ENCODE results near the gene NTN4.

Gene NTN4

DNA sequence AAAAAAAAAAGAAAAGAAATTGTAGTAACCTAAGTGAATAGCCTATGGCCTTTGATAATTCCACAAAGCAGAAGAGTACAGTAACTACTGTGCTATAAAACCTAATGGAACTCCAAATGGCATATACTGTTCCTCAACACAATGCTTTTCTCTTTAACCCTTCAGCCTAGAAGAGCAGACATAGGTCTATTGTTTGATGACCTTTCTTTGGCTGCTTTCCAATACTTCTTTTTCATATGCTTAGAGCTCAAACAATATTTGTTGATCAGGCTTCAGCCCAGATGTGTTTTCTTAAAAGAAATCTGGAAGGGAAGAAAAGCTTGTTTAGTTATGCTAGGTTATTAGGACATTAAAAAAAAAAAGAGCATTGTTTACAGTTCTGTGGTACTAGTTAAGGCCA lies 116.4 kb downstream of the NTN4 start:
- no peak for DNase-seq (ENCODE audit: low read depth, low spot score)
- TF ChIP-seq, protein P1, sequence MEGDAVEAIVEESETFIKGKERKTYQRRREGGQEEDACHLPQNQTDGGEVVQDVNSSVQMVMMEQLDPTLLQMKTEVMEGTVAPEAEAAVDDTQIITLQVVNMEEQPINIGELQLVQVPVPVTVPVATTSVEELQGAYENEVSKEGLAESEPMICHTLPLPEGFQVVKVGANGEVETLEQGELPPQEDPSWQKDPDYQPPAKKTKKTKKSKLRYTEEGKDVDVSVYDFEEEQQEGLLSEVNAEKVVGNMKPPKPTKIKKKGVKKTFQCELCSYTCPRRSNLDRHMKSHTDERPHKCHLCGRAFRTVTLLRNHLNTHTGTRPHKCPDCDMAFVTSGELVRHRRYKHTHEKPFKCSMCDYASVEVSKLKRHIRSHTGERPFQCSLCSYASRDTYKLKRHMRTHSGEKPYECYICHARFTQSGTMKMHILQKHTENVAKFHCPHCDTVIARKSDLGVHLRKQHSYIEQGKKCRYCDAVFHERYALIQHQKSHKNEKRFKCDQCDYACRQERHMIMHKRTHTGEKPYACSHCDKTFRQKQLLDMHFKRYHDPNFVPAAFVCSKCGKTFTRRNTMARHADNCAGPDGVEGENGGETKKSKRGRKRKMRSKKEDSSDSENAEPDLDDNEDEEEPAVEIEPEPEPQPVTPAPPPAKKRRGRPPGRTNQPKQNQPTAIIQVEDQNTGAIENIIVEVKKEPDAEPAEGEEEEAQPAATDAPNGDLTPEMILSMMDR (IDR thresholded peaks at IDR 0.05; ENCODE audit: insufficient read depth, low read length, missing control alignments) = no peak
- no peak overlapping the region for H3K4me3 ChIP-seq (ENCODE audit: low read depth, low read length)
- ChIA-PET POLR2A (no interaction called here), CTCF (interaction anchor here (2.7 kb wide), 1 partner anchor 141 kb away, joined by 7 read pairs; no protein-coding TSS in a partner anchor)

DNA sequence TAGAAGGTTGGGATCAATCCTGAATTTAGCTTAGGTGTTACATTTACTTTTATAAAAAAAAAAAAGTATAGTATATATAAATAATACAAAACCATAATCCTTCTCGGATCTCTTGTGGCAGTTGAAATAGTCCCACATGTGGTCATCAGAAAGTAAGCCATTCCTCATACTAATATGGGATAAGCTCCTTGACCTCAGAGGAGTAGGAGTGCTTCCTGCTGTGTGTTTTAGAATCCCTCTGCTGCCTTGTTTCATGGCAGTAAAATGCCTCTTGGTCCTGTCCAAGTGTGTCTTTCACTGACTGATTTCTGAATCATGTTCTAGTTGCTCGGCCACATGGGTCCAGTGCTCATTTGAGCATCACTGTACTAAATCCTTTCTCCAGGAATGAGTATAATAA lies 117.0 kb downstream of the NTN4 start:
- no peak overlapping the region for H3K4me3 ChIP-seq (ENCODE audit: low read depth, low read length)
- TF ChIP-seq, protein P1 (IDR thresholded peaks at IDR 0.05; ENCODE audit: insufficient read depth, low read length, missing control alignments) = no peak
- POLR2A ChIA-PET = interaction anchor here (0.6 kb wide), 1 partner anchor 9 kb away, joined by 3 read pairs; no protein-coding TSS in a partner anchor
- CTCF ChIA-PET = interaction anchor here (0.8 to 2.7 kb wide), 4 partner anchors 12 to 142 kb away, joined by 3 to 7 read pairs (median 4); no protein-coding TSS in a partner anchor
- DNase-seq (ENCODE audit: low read depth, low spot score) = no peak

DNA sequence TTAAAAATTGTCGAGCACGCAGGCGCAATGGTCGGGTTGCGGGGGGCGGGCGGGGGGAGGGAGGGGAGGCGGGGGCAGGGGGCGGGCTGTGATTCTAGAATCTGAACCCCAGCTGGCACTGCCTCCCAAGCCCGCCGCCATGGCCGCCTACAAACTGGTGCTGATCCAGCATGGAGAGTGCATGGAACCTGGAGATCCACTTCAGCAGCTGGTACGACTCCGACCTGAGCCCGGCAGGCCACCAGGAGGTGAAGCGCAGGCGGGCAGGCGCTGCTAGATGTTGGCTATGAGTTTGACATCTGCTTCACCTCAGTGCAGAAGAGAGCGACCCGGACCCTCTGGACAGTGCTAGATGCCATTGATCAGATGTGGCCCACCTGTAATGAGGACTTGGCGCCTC lies 118.4 kb downstream of the NTN4 start:
- DNase-seq (ENCODE audit: low read depth, low spot score) = no peak
- POLR2A ChIA-PET = no interaction called here
- CTCF ChIA-PET = no interaction called here
- no peak overlapping the region for H3K4me3 ChIP-seq (ENCODE audit: low read depth, low read length)
- TF ChIP-seq, protein P1 (IDR thresholded peaks at IDR 0.05; ENCODE audit: insufficient read depth, low read length, missing control alignments) = no peak

DNA sequence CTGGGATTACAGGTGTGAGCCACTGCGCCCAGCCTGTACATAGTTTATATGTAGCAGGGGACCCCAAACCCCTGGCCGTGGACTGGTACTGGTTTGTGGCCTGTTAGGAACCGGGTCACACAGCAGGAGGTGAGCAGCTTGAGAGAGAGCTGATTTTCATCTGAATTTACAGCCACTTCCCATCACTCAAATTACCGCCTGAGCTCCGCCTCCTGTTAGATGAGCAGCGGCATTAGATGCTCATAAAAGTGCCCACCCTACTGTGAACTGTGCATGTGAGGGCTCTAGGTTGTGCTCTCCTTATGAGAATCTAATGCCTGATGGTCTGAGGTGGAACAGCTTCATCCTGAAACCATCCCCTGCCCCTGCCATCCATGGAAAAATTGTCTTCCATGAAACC lies 119.3 kb downstream of the NTN4 start:
- TF ChIP-seq, protein P1 (IDR thresholded peaks at IDR 0.05; ENCODE audit: insufficient read depth, low read length, missing control alignments) = no peak
- CTCF ChIA-PET = no interaction called here
- H3K4me3 ChIP-seq (ENCODE audit: low read depth, low read length) = no peak overlapping the region
- POLR2A ChIA-PET = interaction anchor here (0.6 kb wide), 1 partner anchor 28 kb away, joined by 4 read pairs; no protein-coding TSS in a partner anchor
- DNase-seq (ENCODE audit: low read depth, low spot score) = no peak

DNA sequence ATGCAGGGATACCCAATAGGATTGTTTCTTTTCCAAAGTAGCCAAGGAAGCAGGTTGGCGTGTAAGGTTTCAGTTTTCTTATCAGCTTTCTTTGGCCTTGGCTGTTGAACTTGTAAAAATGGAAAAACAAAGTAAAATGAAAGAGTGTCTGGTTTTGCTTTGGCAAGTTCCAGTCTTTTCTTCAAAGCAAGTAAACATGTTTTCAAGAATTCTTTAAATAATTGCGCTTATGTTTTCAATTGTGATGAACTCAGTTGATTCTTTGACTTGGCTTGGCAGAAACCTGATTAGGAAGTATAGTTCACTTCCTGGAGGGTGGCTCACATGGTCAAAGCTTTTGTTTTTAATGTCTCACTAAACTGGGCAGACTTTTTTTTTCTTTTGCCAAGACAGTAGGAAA lies 127.0 kb downstream of the NTN4 start:
- H3K4me3 ChIP-seq (ENCODE audit: low read depth, low read length) = no peak overlapping the region
- TF ChIP-seq, protein P1 (IDR thresholded peaks at IDR 0.05; ENCODE audit: insufficient read depth, low read length, missing control alignments) = no peak
- no peak for DNase-seq (ENCODE audit: low read depth, low spot score)
- CTCF ChIA-PET = no interaction called here
- POLR2A ChIA-PET = no interaction called here

DNA sequence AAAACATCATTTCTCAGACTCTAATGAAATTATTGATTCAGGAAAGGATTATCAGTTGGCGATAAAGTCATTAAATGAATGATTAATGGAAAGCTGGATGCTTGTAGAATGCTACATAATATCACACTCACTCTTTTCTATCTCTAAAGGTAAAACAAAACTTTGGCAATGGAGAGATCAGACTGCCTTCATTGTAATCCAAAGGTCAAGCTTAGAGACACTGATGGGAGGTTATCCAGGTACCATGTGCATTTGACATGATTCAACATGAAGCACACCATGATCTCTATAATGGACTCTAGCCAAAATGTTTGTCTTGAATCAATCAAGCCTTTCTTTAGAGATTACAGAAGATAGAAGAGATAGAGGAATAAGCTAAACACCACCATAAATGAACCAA lies 129.2 kb downstream of the NTN4 start:
- CTCF ChIA-PET = interaction anchor here (1.0 to 1.8 kb wide), 4 partner anchors 12 to 155 kb away, joined by 3 to 5 read pairs (median 4); no protein-coding TSS in a partner anchor

More for the DNA sequence above, 129.2 kb downstream of the NTN4 start:
- POLR2A ChIA-PET = interaction anchor here (0.8 kb wide), 1 partner anchor 12 kb away, joined by 4 read pairs; no protein-coding TSS in a partner anchor
- no peak for DNase-seq (ENCODE audit: low read depth, low spot score)
- no peak overlapping the region for H3K4me3 ChIP-seq (ENCODE audit: low read depth, low read length)
- TF ChIP-seq, protein P1 (IDR thresholded peaks at IDR 0.05; ENCODE audit: insufficient read depth, low read length, missing control alignments) = no peak
